CD1c-positive myeloid dendritic cell (primary cell): Measurements from ENCODE around the gene OSM.

Experiments
- DNase-seq: peaks from one replicate; pipeline ENCODE4 v3.0.0-alpha.2; 2016; ENCODE audit errors: extremely low spot score

OSM gene

GRCh38 chr22:30266445-30267381 is at the start of gene OSM:
Gene OSM, minus strand, starts transcription at chr22:30266851. Its CDS starts 52 bp downstream, at chr22:30266799.
- peak; percentile 90 for DNase-seq

GRCh38 chr22:30315962-30316576 is 49.4 kb upstream of the OSM start:
- DNase-seq, result no peak

DNA sequence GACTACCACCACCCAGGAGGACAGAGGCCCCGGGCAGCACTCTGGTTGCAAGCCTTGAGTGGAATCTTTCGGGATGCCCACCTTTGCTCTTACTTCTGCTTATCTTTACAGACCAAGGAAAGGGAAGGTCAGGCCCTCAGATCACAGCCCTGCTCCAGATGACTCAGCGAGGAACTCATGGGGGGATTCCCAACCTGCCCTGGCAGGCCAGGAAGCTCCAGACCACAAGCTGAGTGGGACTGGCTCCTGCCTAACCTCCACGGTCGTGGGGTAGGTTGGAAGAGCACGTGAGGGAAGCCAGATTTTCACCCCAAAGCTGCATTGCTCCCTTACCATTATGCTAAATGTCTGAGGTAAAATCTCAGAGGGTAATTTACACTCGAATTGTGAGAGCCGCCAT is 48.3 kb upstream of the OSM start:
- DNase-seq, result peak; percentile 76

DNA sequence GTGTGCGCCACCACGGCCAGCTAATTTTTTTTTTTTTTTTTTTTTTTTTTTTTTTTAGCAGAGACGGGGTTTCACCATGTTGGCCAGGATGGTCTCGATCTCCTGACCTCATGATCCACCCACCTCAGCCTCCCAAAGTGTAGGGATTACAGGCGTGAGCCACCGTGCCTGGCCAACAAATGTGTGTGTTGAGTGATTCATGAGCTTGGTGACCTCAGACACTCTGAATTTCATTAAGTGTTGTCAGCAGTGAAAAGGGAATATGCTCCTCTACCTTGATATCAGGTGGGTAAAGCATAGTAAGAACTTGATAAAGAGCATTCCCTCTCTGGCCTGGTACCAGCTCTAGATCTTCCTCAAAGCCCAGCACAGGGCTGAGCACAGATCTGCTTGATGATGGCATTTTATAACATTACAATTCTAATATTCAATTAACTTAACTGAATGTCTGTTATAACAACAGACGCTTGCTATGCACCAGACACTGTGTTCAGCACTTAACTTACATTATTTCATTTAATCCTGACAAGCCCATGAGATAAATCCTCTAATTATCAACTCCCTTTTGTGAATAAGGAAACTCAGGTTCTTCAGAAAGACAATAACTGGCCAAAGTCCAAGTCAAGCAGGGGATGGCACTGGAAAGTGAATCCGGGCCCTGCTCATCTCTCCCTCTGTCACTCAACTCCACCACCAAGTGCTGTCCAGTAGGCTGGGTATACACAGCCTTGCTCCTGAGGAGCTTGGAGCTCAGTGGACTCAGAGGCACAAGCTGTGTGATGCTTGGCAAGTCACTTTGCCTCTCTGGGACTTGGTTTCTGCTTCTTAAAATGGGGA is 47.1 kb upstream of the OSM start:
- no peak for DNase-seq

DNA sequence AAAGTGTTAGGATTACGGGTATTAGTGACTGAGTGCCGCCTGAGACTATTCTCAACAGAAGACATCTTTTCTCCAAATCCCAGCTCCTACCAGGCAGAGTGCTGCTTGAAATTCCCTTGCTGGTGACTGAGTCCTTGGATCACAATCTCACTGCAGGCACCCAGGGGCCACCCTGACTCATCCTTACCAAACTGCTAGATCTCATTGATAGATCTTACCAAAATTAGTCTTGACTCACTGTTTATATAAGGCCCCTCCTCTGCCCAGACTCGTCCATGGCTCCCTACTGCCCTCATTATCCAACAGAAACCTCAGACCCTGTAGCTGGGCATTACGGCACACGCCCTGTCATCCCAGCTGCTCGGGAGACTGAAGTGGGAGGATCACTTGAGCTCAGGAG is 45.4 kb upstream of the OSM start:
- no peak for DNase-seq

- peak; percentile 28 for DNase-seq
Observed at GRCh38 chr22:30310881-30311771, 44.5 kb upstream of the OSM start.

GRCh38 chr22:30309951-30310741 is 43.5 kb upstream of the OSM start:
- peak; percentile 89 for DNase-seq

GRCh38 chr22:30308518-30309230 is 42.0 kb upstream of the OSM start:
- peak; percentile 23 for DNase-seq

GRCh38 chr22:30308093-30308492 is 41.4 kb upstream of the OSM start:
- no peak for DNase-seq

DNA sequence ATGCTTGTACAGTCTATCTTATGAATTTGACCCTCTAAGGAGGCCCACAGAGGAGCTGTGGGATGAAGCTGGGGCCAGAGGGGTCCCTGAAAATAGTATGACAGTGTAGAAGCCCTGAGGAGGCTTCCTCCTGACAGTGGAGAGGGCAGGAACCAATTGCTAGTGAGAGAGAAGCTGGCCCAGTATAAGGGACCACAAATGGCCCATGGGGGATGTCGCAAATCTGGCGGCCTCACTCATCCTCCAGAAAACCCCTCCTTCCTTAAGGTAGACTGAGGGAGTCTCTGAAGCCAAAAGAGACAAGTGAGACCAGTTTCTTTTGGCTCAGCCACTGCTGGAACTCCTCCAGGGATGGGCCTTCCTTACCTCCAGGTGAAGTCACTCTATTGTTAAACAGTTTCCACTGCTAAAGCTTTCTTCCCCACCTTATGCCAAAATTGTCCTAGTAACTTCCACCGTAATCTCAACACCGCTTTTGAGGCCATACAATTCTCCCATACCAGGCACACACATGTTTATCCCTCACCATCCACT is 40.5 kb upstream of the OSM start:
- DNase-seq, result no peak

DNA sequence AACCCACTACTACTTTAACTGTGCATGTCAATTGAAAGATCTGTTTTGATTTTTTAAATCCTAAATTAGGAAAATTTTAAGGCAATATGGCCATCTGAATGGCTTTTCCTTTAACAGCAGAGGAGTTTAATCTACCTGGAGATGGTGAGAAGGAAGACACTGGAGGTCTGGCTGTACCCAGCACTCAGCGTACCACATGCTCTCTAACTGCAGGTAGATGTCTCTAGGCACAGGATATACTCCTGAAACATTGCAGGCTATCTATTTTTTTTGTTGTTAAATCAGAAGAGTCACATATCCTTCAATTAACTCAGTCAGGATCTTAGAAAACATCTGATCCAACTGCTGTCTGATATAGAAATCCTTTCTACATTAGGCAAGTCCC is 40.0 kb upstream of the OSM start:
- DNase-seq, result no peak

- DNase-seq, result peak; percentile 36
Observed at GRCh38 chr22:30305906-30306626, 39.4 kb upstream of the OSM start.

DNA sequence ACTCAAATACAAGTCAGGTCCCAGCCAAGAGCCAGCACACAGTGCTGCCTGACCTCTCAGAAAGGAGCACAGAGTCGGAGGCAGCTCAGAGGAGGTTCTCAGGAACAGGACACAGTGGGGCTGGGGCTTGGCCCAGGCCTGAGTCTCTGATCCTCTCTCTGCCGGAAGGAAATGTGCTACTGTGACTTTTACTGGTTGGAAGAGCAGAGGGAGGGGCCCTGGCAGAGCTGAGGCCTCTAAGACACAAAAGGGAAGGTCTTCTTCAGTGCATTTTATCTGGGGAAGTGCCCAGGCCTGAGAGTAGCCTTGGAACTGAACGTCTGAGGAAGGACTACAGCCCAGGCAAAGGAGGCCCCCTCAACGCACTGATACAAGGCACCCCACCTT is 38.9 kb upstream of the OSM start:
- DNase-seq, result peak; percentile 72

DNA sequence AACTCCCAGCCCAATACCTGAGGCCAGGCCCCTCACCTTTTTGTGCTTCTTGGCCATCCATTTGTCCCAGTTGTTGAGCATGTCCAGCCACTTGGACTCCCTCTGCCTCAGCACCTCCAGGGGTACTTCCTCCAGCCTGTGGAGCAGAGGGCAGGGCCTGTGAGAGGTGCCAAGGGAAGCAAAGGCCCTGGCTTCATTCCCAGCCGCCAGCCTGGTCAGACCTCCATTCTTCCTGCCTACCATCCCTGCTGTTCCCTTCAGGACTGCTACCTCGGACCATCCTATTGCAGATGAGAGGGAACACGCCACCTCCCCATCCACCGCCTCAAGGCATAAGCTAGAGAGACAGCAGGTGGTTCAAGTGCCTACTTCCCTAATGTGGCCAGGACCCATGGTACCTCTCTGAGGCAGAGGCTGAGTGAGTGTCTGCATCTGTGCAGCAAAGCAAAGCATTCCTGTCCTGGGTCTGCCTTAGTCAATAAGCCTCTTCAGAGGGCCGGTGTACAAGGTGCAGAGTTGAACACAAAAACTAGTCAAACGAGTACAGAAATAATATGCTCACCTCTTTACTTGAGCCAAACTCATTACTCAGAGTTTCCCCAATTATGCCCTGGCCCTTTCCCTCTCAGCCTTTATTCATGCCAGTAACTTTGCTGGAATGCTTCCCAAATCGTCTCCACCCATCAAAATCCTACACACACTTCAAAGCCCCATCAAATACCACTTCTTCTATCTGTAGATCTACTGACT is 38.0 kb upstream of the OSM start:
- DNase-seq, result no peak

DNA sequence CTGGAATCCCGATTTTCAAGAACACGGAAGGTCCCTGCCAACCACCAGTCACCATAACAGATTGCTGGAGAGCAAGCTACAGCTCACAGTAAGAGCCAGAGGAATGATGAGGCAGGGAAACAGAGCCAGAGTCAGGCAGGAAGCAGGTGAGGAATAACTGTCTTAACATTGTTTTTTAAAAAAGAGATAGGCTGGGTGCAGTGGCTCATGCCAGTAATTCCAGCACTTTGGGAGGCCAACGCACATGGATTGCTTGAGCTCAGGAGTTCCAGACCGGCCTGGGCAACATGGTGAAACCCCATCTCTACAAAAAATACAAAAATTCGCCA is 36.1 kb upstream of the OSM start:
- no peak for DNase-seq

DNA sequence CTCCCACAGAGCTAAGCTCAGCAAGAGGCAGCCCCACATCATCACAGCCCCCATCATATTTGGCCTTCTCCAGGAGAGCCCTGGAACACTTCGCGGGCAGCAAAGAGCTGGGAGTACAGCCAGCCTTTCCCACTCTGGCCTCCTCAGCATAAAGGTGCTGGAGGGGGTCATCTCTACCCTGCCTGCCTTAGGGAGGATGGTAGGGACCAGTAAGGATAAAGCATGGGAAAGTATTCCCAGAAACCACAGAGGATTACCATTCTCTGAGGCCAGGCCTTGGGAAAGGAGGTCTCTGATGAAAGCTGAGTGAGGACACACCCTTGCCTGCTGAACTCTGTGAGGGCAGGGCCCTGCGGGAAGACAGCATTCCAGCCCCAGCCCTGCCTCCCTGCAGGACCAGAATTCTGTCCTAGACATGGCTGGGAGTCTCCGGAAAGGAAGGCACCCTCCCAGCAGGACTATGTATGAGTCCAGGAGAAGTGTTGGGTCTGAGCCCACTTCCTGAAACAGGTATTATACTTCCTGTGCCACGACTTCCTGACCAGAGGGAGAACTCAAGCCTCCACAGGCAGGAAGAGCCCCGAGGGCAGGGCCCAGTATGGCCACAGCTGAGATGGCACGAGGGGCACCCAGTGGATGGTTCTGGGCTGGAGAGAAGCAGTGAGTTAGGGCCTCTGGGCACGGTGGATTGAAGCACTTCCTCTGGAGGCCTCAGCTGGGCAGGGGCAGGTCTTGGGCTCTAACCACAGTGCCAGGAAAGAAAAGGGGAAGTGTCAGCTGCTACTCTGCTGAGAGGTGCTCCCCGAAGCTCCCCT is 35.6 kb upstream of the OSM start:
- peak; percentile 84 for DNase-seq

GRCh38 chr22:30299322-30299721 is 32.7 kb upstream of the OSM start:
- DNase-seq, result no peak
